NT2/D1 (cell line): ENCODE measurements around the gene SORL1.

Experiments used
- DNase-seq: peaks from one replicate; pipeline ENCODE4 v3.0.0-alpha.2; 2011; ENCODE audit warnings: low read depth, low spot score
- H3K27me3 ChIP-seq: 2 replicates; pipeline ENCODE4 v1.6.0; 2011; ENCODE audit warnings: mild to moderate bottlenecking; ENCODE audit not compliant: insufficient read length, insufficient read depth
- H3K36me3 ChIP-seq: 2 replicates; pipeline ENCODE4 v1.6.1; 2011; ENCODE audit warnings: mild to moderate bottlenecking, low read length, mixed read lengths; ENCODE audit not compliant: insufficient read depth, insufficient read length
- H3K4me1 ChIP-seq: 2 replicates; pipeline ENCODE4 v1.5.1; 2011; ENCODE audit not compliant: insufficient read depth, insufficient read length
- H3K4me3 ChIP-seq: 2 replicates; pipeline ENCODE4 v1.5.1; 2011; ENCODE audit warnings: low read depth; ENCODE audit not compliant: insufficient read length
- H3K9ac ChIP-seq: 2 replicates; pipeline ENCODE4 v1.6.0; 2011; ENCODE audit warnings: low read depth; ENCODE audit not compliant: insufficient read length
- H3K9me3 ChIP-seq: 2 replicates; pipeline ENCODE4 v1.5.1; 2011; ENCODE audit warnings: mild to moderate bottlenecking, low read length; ENCODE audit not compliant: insufficient read depth
- SUZ12 ChIP-seq: IDR thresholded peaks from 2 replicates; pipeline ENCODE4 v1.6.1; 2011; ENCODE audit not compliant: insufficient read length, insufficient read depth; ENCODE audit errors: extremely low read depth
- YY1 ChIP-seq: IDR thresholded peaks from 2 replicates; pipeline ENCODE4 v1.6.1; 2011; ENCODE audit not compliant: insufficient read length, insufficient read depth
- ZNF274 ChIP-seq: IDR thresholded peaks from 2 replicates; pipeline ENCODE4 v1.6.1; 2011; ENCODE audit warnings: mild to moderate bottlenecking, low read depth, low read length

The SORL1 gene

GRCh38 chr11:121464352-121464946 lies 12.3 kb downstream of the SORL1 start:
- no peak overlapping the region for H3K9ac ChIP-seq
- H3K27me3 ChIP-seq, result no peaks in the 10 kb centered on the region
- H3K4me1 ChIP-seq, result peaks cover 11% of the 10 kb centered on the region
- H3K9me3 ChIP-seq, result no peaks in the 10 kb centered on the region
- TF ChIP-seq YY1 (no peak), ZNF274 (no peak), SUZ12 (no peak)
- H3K4me3 ChIP-seq, result no peak overlapping the region
- DNase-seq, result no peak
- H3K36me3 ChIP-seq, result no peaks in the 10 kb centered on the region

GRCh38 chr11:121465709-121466062 lies 13.6 kb downstream of the SORL1 start:
- Histone ChIP-seq H3K4me1 (peaks cover 11% of the 10 kb centered on the region), H3K9ac (no peak overlapping the region), H3K9me3 (no peaks in the 10 kb centered on the region), H3K27me3 (no peaks in the 10 kb centered on the region), H3K36me3 (peaks cover 5% of the 10 kb centered on the region), H3K4me3 (no peak overlapping the region)
- DNase-seq, result no peak
- TF ChIP-seq SUZ12, result no peak
- TF ChIP-seq YY1, result no peak
- TF ChIP-seq ZNF274, result no peak

GRCh38 chr11:121466063-121466794 lies 14.1 kb downstream of the SORL1 start:
- no peak overlapping the region for H3K4me3 ChIP-seq
- TF ChIP-seq SUZ12 (no peak), ZNF274 (no peak), YY1 (no peak)
- no peak overlapping the region for H3K9ac ChIP-seq
- peak; percentile 82 for DNase-seq
- H3K36me3 ChIP-seq, result peaks cover 5% of the 10 kb centered on the region
- H3K9me3 ChIP-seq, result no peaks in the 10 kb centered on the region
- H3K4me1 ChIP-seq, result peaks cover 10% of the 10 kb centered on the region
- H3K27me3 ChIP-seq, result no peaks in the 10 kb centered on the region

- Histone ChIP-seq H3K9me3 (no peaks in the 10 kb centered on the region), H3K4me1 (peaks cover 10% of the 10 kb centered on the region), H3K36me3 (peaks cover 5% of the 10 kb centered on the region), H3K4me3 (no peak overlapping the region), H3K27me3 (no peaks in the 10 kb centered on the region), H3K9ac (no peak overlapping the region)
- DNase-seq, result no peak
- TF ChIP-seq ZNF274 (no peak), SUZ12 (no peak), YY1 (no peak)
Measured at GRCh38 chr11:121467471-121467870, 15.4 kb downstream of the SORL1 start.

GRCh38 chr11:121467965-121468364 lies 15.9 kb downstream of the SORL1 start:
- peaks cover 5% of the 10 kb centered on the region for H3K36me3 ChIP-seq

GRCh38 chr11:121469910-121470309 lies 17.8 kb downstream of the SORL1 start:
- DNase-seq, result no peak
- Histone ChIP-seq H3K4me3 (no peak overlapping the region), H3K36me3 (peaks cover 5% of the 10 kb centered on the region), H3K9ac (no peak overlapping the region), H3K9me3 (no peaks in the 10 kb centered on the region), H3K4me1 (peaks cover 7% of the 10 kb centered on the region), H3K27me3 (no peaks in the 10 kb centered on the region)
- TF ChIP-seq YY1, result no peak
- TF ChIP-seq SUZ12, result no peak
- TF ChIP-seq ZNF274, result no peak

More at GRCh38 chr11:121467965-121468364, 15.9 kb downstream of the SORL1 start:
- no peak for DNase-seq
- Histone ChIP-seq H3K27me3 (no peaks in the 10 kb centered on the region), H3K9me3 (no peaks in the 10 kb centered on the region), H3K9ac (no peak overlapping the region), H3K4me3 (no peak overlapping the region), H3K4me1 (peaks cover 10% of the 10 kb centered on the region)
- TF ChIP-seq SUZ12 (no peak), ZNF274 (no peak), YY1 (no peak)

- no peak for DNase-seq
- Histone ChIP-seq H3K9me3 (no peaks in the 10 kb centered on the region), H3K36me3 (peaks cover 5% of the 10 kb centered on the region), H3K9ac (no peak overlapping the region), H3K27me3 (no peaks in the 10 kb centered on the region), H3K4me3 (no peak overlapping the region), H3K4me1 (peaks cover 4% of the 10 kb centered on the region)
- TF ChIP-seq SUZ12, result no peak
Measured at GRCh38 chr11:121471167-121471566, 19.1 kb downstream of the SORL1 start.
